ENCODE measurements around the gene POGLUT3. TPM values are rescaled to one million over a fixed set of nuclear protein-coding genes. Genes with fewer than 3 reads are reported as not detected.

The POGLUT3 gene
- total and polyA plus RNA-seq, 2 of the 8 experiments (the other 6 are each of a cell fraction or from before 2014, with no cell fraction given) = 4.7 to 17.4 TPM

DNA sequence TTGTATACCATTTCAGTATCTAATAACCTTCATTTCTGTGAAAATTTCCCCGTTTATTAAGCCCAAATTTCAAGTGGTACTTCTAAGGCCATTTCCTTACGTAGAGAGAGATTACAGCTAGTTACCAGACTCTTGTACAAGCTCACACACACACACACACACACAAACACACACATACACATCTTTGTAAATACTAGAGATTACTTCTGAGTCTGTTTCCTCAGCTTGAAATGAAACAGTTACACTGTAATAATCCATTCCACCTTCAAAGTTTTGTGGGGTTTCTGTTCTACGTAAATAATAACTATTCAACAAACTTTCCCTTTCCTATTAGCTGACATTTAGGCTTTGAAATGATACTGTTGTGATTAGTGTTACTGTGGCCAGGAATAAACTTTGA, 6.2 kb downstream of the POGLUT3 start (continued):
- TF ChIP-seq, protein P1, sequence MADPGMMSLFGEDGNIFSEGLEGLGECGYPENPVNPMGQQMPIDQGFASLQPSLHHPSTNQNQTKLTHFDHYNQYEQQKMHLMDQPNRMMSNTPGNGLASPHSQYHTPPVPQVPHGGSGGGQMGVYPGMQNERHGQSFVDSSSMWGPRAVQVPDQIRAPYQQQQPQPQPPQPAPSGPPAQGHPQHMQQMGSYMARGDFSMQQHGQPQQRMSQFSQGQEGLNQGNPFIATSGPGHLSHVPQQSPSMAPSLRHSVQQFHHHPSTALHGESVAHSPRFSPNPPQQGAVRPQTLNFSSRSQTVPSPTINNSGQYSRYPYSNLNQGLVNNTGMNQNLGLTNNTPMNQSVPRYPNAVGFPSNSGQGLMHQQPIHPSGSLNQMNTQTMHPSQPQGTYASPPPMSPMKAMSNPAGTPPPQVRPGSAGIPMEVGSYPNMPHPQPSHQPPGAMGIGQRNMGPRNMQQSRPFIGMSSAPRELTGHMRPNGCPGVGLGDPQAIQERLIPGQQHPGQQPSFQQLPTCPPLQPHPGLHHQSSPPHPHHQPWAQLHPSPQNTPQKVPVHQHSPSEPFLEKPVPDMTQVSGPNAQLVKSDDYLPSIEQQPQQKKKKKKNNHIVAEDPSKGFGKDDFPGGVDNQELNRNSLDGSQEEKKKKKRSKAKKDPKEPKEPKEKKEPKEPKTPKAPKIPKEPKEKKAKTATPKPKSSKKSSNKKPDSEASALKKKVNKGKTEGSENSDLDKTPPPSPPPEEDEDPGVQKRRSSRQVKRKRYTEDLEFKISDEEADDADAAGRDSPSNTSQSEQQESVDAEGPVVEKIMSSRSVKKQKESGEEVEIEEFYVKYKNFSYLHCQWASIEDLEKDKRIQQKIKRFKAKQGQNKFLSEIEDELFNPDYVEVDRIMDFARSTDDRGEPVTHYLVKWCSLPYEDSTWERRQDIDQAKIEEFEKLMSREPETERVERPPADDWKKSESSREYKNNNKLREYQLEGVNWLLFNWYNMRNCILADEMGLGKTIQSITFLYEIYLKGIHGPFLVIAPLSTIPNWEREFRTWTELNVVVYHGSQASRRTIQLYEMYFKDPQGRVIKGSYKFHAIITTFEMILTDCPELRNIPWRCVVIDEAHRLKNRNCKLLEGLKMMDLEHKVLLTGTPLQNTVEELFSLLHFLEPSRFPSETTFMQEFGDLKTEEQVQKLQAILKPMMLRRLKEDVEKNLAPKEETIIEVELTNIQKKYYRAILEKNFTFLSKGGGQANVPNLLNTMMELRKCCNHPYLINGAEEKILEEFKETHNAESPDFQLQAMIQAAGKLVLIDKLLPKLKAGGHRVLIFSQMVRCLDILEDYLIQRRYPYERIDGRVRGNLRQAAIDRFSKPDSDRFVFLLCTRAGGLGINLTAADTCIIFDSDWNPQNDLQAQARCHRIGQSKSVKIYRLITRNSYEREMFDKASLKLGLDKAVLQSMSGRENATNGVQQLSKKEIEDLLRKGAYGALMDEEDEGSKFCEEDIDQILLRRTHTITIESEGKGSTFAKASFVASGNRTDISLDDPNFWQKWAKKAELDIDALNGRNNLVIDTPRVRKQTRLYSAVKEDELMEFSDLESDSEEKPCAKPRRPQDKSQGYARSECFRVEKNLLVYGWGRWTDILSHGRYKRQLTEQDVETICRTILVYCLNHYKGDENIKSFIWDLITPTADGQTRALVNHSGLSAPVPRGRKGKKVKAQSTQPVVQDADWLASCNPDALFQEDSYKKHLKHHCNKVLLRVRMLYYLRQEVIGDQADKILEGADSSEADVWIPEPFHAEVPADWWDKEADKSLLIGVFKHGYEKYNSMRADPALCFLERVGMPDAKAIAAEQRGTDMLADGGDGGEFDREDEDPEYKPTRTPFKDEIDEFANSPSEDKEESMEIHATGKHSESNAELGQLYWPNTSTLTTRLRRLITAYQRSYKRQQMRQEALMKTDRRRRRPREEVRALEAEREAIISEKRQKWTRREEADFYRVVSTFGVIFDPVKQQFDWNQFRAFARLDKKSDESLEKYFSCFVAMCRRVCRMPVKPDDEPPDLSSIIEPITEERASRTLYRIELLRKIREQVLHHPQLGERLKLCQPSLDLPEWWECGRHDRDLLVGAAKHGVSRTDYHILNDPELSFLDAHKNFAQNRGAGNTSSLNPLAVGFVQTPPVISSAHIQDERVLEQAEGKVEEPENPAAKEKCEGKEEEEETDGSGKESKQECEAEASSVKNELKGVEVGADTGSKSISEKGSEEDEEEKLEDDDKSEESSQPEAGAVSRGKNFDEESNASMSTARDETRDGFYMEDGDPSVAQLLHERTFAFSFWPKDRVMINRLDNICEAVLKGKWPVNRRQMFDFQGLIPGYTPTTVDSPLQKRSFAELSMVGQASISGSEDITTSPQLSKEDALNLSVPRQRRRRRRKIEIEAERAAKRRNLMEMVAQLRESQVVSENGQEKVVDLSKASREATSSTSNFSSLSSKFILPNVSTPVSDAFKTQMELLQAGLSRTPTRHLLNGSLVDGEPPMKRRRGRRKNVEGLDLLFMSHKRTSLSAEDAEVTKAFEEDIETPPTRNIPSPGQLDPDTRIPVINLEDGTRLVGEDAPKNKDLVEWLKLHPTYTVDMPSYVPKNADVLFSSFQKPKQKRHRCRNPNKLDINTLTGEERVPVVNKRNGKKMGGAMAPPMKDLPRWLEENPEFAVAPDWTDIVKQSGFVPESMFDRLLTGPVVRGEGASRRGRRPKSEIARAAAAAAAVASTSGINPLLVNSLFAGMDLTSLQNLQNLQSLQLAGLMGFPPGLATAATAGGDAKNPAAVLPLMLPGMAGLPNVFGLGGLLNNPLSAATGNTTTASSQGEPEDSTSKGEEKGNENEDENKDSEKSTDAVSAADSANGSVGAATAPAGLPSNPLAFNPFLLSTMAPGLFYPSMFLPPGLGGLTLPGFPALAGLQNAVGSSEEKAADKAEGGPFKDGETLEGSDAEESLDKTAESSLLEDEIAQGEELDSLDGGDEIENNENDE (IDR thresholded peaks at IDR 0.05; ENCODE audit: insufficient replicate concordance, low read length) = no peak
- TF ChIP-seq CBX8 (IDR thresholded peaks at IDR 0.05; ENCODE audit: borderline replicate concordance, low read depth, low read length) = no peak
